Esophagus squamous epithelium (tissue), 4 donors: ENCODE measurements around the gene CFAP65.

Experiments used
- POLR2A ChIP-seq, 4 donors: fragments of 450-650 bp; IDR thresholded peaks; one replicate each; pipeline ENCODE4 v1.6.1; 2017; ENCODE audit warnings: antibody characterized with exemption in 4 of 4, mild to moderate bottlenecking in 4 of 4, moderate library complexity in 3 of 4
- TF ChIP-seq, protein P1 (sequence below), 6 experiments: fragments of 450-650 bp in 4 of 6; fragments of 200-600 bp in 2 of 6; sonication (generic) in 2 of 6; IDR thresholded peaks; one replicate each; pipeline ENCODE4 v1.5.1; 2016 to 2019; ENCODE audit warnings: antibody characterized with exemption in 6 of 6, mild to moderate bottlenecking in 4 of 6, moderate library complexity in 4 of 6

DNA sequence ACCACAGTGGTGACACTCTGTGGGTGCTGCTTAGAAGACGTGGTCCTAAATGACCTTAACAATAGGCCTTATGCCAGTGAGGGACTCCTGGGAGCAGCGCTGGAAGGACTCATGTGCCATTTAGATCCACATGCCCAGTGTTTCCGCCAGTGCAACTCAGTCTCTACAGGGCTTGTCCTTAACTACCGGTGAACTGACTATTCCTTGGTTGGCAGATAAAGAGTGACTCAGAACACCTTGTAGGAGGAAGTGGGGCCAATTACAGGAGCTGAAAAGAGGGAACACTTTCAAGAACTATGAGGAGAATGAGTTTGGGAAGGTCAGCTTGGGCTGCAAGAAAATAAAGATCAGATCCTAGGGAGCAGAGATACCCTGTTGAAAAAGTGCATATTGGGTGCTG is 83.6 kb downstream of the CFAP65 start:
- TF ChIP-seq, protein P1, sequence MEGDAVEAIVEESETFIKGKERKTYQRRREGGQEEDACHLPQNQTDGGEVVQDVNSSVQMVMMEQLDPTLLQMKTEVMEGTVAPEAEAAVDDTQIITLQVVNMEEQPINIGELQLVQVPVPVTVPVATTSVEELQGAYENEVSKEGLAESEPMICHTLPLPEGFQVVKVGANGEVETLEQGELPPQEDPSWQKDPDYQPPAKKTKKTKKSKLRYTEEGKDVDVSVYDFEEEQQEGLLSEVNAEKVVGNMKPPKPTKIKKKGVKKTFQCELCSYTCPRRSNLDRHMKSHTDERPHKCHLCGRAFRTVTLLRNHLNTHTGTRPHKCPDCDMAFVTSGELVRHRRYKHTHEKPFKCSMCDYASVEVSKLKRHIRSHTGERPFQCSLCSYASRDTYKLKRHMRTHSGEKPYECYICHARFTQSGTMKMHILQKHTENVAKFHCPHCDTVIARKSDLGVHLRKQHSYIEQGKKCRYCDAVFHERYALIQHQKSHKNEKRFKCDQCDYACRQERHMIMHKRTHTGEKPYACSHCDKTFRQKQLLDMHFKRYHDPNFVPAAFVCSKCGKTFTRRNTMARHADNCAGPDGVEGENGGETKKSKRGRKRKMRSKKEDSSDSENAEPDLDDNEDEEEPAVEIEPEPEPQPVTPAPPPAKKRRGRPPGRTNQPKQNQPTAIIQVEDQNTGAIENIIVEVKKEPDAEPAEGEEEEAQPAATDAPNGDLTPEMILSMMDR (IDR thresholded peaks at IDR 0.05) = no peak
- no peak for TF ChIP-seq POLR2A (IDR thresholded peaks at IDR 0.05)
